Gastroesophageal sphincter (tissue), 3 donors: Measurements from ENCODE around the gene CX3CL1.

Experiments
- EP300 ChIP-seq: sonication (generic); formaldehyde crosslinking; IDR thresholded peaks from one replicate; pipeline ENCODE4 v1.6.1; 2017; ENCODE audit warnings: antibody characterized with exemption, mild to moderate bottlenecking
- POLR2A ChIP-seq, 2 donors: fragments of 450-650 bp; IDR thresholded peaks; one replicate each; pipeline ENCODE4 v1.6.1; 2017; ENCODE audit warnings: antibody characterized with exemption in 2 of 2, mild to moderate bottlenecking in 2 of 2, moderate library complexity in 1 of 2
- TF ChIP-seq, protein P1 (sequence below), 4 experiments: fragments of 200-600 bp in 2 of 4; fragments of 450-650 bp in 2 of 4; sonication (generic) in 1 of 4; IDR thresholded peaks; one replicate each; pipeline ENCODE4 v1.5.1; 2017 to 2019; ENCODE audit warnings: antibody characterized with exemption in 4 of 4, mild to moderate bottlenecking in 2 of 4, moderate library complexity in 2 of 4

DNA sequence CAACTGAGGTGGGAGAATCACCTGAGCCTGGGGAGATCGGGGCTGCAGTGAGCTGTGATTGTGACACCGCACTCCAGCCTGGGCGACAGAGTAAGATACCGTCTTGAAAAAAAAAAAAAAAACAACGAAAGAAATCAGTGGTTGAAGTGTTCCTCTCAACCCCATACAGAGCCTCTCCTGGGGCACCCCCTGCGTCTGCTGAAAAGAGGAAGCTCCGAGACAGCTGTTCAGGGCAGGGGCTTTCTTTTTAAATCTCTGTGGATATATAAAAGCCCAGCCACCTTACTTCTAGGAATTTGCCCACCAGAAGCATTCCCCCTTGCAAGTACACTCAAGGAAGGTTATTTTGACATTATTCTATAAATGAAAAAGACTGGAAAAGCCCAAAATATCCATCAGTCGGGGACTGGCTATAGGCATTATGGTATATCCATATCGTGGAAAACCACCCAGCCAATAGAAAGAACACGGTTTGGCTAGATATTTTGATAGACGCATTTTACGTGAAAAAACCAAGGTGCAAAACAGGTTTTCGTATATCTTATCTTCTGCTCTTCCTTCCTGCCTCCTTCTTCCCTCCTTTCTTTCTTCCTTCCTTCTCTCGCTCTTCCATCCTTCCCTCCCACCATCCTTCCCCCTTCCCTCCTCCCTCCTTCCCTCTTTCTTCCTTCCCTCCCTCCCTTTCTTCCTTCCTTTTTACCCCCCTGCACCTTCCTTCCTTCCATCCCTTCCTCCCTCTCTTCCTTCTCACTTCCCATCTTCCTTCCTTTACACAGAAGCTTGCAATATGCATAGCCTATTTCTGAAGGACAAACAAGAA, 22.9 kb upstream of the CX3CL1 start:
- no peak for TF ChIP-seq POLR2A (IDR thresholded peaks at IDR 0.05)
- TF ChIP-seq, protein P1, sequence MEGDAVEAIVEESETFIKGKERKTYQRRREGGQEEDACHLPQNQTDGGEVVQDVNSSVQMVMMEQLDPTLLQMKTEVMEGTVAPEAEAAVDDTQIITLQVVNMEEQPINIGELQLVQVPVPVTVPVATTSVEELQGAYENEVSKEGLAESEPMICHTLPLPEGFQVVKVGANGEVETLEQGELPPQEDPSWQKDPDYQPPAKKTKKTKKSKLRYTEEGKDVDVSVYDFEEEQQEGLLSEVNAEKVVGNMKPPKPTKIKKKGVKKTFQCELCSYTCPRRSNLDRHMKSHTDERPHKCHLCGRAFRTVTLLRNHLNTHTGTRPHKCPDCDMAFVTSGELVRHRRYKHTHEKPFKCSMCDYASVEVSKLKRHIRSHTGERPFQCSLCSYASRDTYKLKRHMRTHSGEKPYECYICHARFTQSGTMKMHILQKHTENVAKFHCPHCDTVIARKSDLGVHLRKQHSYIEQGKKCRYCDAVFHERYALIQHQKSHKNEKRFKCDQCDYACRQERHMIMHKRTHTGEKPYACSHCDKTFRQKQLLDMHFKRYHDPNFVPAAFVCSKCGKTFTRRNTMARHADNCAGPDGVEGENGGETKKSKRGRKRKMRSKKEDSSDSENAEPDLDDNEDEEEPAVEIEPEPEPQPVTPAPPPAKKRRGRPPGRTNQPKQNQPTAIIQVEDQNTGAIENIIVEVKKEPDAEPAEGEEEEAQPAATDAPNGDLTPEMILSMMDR (IDR thresholded peaks at IDR 0.05), result no peak
- no peak for TF ChIP-seq EP300
